ENCODE data around the gene RASSF4. TPM values are rescaled to one million over a fixed set of nuclear protein-coding genes. Genes with fewer than 3 reads are reported as not detected.

The RASSF4 gene
- total RNA-seq, 1 donor from 2014 or later, result 83.0 TPM

DNA sequence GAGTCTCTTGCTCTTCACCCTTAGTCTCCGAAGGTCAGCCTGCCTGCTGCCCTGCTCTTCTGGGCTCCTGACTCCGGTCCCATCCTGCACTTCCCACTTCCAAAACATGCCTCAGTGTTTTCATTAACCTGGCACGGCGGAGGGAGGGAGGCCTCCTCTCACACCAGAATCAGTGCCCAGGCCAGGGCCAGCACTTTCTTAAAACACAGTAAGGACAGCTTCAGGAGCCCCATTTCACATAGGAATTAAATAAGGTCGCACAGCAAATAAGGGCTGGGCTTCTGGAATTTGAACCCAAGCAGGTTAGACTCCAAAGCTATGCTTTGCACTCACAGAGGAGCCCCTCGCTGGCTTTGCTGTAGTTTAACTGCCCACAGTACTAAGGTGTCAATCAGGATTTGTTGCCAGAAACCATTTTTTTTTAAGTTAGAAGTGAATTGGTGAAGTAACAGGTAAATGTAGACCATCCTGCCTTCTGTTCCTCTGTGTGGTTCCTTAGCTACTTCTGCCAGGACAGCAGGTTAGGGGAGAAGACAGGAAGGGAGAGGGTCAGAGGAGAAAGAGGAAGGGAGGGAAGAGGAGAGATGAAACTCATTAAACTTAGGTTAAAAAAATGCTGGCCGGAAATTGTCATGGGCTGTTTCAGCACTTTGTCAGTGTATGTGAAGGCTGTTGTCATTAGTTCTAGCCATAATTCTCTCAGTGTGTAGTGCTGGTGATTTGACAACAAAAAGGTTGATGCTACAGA, 1.1 kb downstream of the RASSF4 start:
- peaks cover 64% of the 10 kb centered on the region for H3K4me1 Mint-ChIP-seq (ENCODE audit: low read depth, unreplicated experiment)
- no peaks in the 10 kb centered on the region for H3K27me3 ChIP-seq (ENCODE audit: insufficient read depth, low read length)
- H3K4me1 ChIP-seq (ENCODE audit: insufficient read depth, low read length), result peaks cover 33% of the 10 kb centered on the region
- no peaks in the 10 kb centered on the region for H3K36me3 ChIP-seq (ENCODE audit: insufficient read depth, low read length)
- no peaks in the 10 kb centered on the region for H3K79me2 ChIP-seq (ENCODE audit: insufficient read depth, low read length)
- H3K4me3 Mint-ChIP-seq (ENCODE audit: unreplicated experiment), result peak overlapping the region; percentile 90
- H3K27ac ChIP-seq (ENCODE audit: low read depth, low read length), result no peak overlapping the region
- peaks cover 3% of the 10 kb centered on the region for H3K9me3 Mint-ChIP-seq (ENCODE audit: unreplicated experiment)
- H3K27ac Mint-ChIP-seq (ENCODE audit: unreplicated experiment), result peak overlapping the region; percentile 54
- no peak for DNase-seq (ENCODE audit: low read depth)
- H3K27me3 Mint-ChIP-seq (ENCODE audit: low read depth, unreplicated experiment), result no peaks in the 10 kb centered on the region
- no peak overlapping the region for H2AFZ ChIP-seq (ENCODE audit: low read depth, low read length)
- H3K9ac ChIP-seq (ENCODE audit: low read length), result peak overlapping the region; percentile 61
- H4K20me1 ChIP-seq (ENCODE audit: insufficient read depth, low read length), result no peaks in the 10 kb centered on the region
- TF ChIP-seq, protein P1, sequence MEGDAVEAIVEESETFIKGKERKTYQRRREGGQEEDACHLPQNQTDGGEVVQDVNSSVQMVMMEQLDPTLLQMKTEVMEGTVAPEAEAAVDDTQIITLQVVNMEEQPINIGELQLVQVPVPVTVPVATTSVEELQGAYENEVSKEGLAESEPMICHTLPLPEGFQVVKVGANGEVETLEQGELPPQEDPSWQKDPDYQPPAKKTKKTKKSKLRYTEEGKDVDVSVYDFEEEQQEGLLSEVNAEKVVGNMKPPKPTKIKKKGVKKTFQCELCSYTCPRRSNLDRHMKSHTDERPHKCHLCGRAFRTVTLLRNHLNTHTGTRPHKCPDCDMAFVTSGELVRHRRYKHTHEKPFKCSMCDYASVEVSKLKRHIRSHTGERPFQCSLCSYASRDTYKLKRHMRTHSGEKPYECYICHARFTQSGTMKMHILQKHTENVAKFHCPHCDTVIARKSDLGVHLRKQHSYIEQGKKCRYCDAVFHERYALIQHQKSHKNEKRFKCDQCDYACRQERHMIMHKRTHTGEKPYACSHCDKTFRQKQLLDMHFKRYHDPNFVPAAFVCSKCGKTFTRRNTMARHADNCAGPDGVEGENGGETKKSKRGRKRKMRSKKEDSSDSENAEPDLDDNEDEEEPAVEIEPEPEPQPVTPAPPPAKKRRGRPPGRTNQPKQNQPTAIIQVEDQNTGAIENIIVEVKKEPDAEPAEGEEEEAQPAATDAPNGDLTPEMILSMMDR (IDR thresholded peaks at IDR 0.05; ENCODE audit: insufficient read depth, low read depth, low read length), result no peak
- no peak for TF ChIP-seq EZH2 (IDR thresholded peaks at IDR 0.05; ENCODE audit: insufficient read depth, low read length)
- H3K4me3 ChIP-seq (ENCODE audit: insufficient read depth, low read depth, low read length), result peak overlapping the region; percentile 63
- H3K9me3 ChIP-seq (ENCODE audit: insufficient read depth, low read depth, low read length), result no peaks in the 10 kb centered on the region
- peaks cover 13% of the 10 kb centered on the region for H3K36me3 Mint-ChIP-seq (ENCODE audit: low read depth, unreplicated experiment)
- no peak for FAIRE-seq
- H3K4me2 ChIP-seq (ENCODE audit: low read length), result peak overlapping the region; percentile 95

DNA sequence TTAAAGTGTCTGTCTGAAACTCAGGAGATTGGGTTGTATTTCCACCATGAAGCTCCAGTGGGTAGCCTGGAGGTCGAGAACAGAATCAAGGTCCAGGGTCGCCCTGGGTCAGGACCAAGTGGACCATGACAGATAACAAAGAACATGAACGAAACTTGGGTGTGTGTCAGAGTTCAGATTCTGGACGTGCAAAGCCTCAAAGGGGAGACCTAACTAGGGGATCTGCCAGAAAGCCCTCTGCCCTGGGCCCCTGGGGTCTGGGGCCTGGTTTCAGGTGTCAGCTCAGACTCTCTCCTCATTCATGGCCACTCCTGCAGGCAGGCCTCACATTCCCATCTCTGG, 1.6 kb downstream of the RASSF4 start:
- no peaks in the 10 kb centered on the region for H3K27me3 ChIP-seq (ENCODE audit: insufficient read depth, low read length)
- FAIRE-seq, result no peak

More for the DNA sequence above, 1.6 kb downstream of the RASSF4 start:
- H3K9me3 ChIP-seq (ENCODE audit: insufficient read depth, low read depth, low read length), result no peaks in the 10 kb centered on the region
- Mint-ChIP-seq H3K36me3 (ENCODE audit: low read depth, unreplicated experiment) (peaks cover 9% of the 10 kb centered on the region), H3K27ac (ENCODE audit: unreplicated experiment) (no peak overlapping the region), H3K4me1 (ENCODE audit: low read depth, unreplicated experiment) (peaks cover 70% of the 10 kb centered on the region), H3K9me3 (ENCODE audit: unreplicated experiment) (peaks cover 1% of the 10 kb centered on the region), H3K4me3 (ENCODE audit: unreplicated experiment) (peak overlapping the region; percentile 90), H3K27me3 (ENCODE audit: low read depth, unreplicated experiment) (no peaks in the 10 kb centered on the region)
- H4K20me1 ChIP-seq (ENCODE audit: insufficient read depth, low read length), result no peaks in the 10 kb centered on the region
- no peak overlapping the region for H2AFZ ChIP-seq (ENCODE audit: low read depth, low read length)
- no peak for DNase-seq (ENCODE audit: low read depth)
- H3K4me3 ChIP-seq (ENCODE audit: insufficient read depth, low read depth, low read length), result no peak overlapping the region
- no peak overlapping the region for H3K9ac ChIP-seq (ENCODE audit: low read length)
- H3K4me2 ChIP-seq (ENCODE audit: low read length), result peak overlapping the region; percentile 95
- TF ChIP-seq EZH2 (IDR thresholded peaks at IDR 0.05; ENCODE audit: insufficient read depth, low read length), result no peak
- TF ChIP-seq, protein P1 (IDR thresholded peaks at IDR 0.05; ENCODE audit: insufficient read depth, low read depth, low read length), result no peak
- no peaks in the 10 kb centered on the region for H3K36me3 ChIP-seq (ENCODE audit: insufficient read depth, low read length)
- H3K4me1 ChIP-seq (ENCODE audit: insufficient read depth, low read length), result peaks cover 35% of the 10 kb centered on the region
- H3K27ac ChIP-seq (ENCODE audit: low read depth, low read length), result no peak overlapping the region
- no peaks in the 10 kb centered on the region for H3K79me2 ChIP-seq (ENCODE audit: insufficient read depth, low read length)

Measured in astrocyte (in vitro differentiated cells and primary cell).